Endothelial cell of umbilical vein (primary cell): ENCODE measurements around the gene ATAD1.

Experiments used
- CTCF ChIP-seq, 2 donors: IDR thresholded peaks; 1 replicate in 1 of 2; 2 replicates in 1 of 2; pipeline ENCODE4 v1.5.1; 2011; ENCODE audit warnings: low read length in 2 of 2, mild to moderate bottlenecking in 2 of 2, moderate library complexity in 2 of 2, control low read depth in 1 of 2, inconsistent platforms in 1 of 2, low read depth in 1 of 2; ENCODE audit not compliant: insufficient read depth in 1 of 2; ENCODE audit errors: extremely low read depth in 1 of 2
- EZH2 ChIP-seq: IDR thresholded peaks from 2 replicates; pipeline ENCODE4 v1.6.1; 2012; ENCODE audit warnings: borderline replicate concordance, low read depth, mild to moderate bottlenecking, moderate library complexity, low read length, inconsistent platforms; ENCODE audit not compliant: severe bottlenecking
- JUN ChIP-seq: IDR thresholded peaks from 2 replicates; pipeline ENCODE4 v1.6.1; 2011; ENCODE audit warnings: borderline replicate concordance, low read depth; ENCODE audit not compliant: insufficient read length, insufficient read depth
- POLR2A ChIP-seq: IDR thresholded peaks from 2 replicates; pipeline ENCODE4 v1.6.1; 2012; ENCODE audit warnings: low read depth, mild to moderate bottlenecking, control low read depth, low read length
- POLR2AphosphoS5 ChIP-seq: IDR thresholded peaks from 2 replicates; pipeline ENCODE4 v1.6.1; 2012; ENCODE audit warnings: low read depth, mild to moderate bottlenecking, control low read depth, low read length, moderate library complexity; ENCODE audit not compliant: insufficient read depth

GRCh38 chr10:87702973-87703294 is 115.1 kb downstream of the ATAD1 start:
- TF ChIP-seq CTCF (IDR thresholded peaks at IDR 0.05; ENCODE audit: extremely low read depth in 1 of 2, insufficient read depth in 1 of 2, low read depth in 1 of 2, low read length in 2 of 2) (no peak), EZH2 (no peak), JUN (no peak), POLR2AphosphoS5 (no peak), POLR2A (no peak)
